GM21423 (cell line): Measurements from ENCODE around the gene GARNL3.

Experiments used
- ATAC-seq: cut with Tn5 transposase; IDR thresholded peaks from one replicate; pipeline ENCODE4 v1.9.1; 2021; ENCODE audit warnings: mild to moderate bottlenecking, moderate library complexity; ENCODE audit not compliant: unreplicated experiment

Gene GARNL3

GRCh38 chr9:127277770-127278169 lies 13.2 kb downstream of the GARNL3 start:
- no peak for ATAC-seq

- no peak for ATAC-seq
Observed at GRCh38 chr9:127278372-127278771, 13.8 kb downstream of the GARNL3 start.

DNA sequence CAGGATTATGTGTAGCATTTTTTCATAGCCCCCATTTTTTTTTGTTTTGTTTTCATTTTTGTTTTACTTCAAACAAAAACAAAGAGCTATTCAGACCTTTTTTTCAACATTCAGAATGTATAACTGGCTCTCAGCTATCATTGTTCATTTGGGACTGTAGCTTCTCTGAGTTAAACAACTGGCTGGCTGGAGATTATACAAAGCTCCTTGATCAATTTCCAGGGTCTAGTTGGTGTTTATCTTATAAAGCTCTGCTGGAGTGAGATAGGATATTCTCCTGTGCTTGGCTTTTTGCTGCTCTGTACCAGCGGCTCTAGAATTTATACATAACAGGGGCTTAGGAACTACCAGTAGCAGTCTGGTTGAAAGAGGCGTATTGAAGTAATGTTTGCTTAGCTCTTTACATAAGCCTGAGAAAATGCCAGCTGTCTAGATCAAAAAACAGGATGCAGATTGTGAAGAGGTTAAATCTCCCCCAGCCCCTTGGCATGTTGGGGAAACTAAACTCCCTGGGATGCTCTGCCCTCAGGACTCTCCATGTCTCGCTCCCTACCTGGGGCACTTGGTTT lies 15.2 kb downstream of the GARNL3 start:
- ATAC-seq = no peak

DNA sequence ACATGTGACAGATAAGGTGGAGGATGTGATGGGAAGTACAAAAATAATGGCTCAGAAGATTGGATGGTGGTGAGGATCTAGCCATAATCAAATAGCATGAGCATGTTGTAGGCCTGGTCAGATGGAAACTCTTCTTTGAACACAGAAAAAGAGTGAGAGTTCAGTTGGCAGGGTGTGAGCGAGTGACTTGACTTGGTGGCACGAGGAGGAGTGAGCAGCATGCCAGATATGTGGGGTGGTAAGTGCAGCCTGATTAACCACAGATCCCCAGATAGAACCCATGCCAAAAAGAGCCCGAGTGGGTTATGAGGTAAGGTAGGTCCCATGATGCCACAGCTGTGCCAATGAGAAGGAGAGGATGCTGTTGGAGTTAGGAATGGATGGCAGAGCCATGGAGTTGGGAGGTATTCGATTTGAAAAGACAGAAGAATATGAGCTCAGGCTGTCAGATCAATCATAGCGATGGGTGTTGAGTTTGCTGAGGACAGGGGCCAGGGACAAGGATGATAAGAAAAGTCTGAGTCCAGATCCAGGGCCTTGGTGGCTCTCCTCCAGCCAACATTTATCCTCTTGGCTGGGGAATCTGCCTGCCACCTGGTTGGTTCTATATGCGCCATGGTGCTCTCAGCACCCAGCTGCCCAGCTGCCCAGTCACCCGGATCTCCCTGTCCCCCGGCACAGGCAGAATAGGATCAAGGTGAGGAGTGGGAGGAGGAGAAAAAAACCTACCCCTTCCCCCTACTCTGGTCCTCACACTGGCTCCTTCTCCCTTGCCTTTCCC lies 16.5 kb downstream of the GARNL3 start:
- ATAC-seq = no peak

DNA sequence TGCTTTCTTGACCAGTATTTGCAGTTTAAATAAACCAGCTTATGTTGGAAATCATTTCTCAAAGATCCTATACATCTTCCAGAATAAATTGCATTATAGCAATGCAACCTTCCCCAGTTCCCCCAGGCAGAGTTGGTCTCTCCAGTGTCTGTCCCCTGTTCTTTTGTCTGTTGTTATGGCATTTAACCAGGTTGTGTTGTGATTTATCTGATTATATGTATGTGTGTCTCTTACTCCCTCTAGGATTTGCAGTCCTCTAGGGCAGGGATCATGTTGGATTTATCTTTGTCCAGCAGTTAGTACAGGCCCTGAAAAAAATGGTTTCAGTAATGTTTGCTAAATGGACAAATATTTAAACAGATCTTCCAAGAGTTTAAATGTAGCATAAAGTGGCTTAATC lies 17.3 kb downstream of the GARNL3 start:
- no peak for ATAC-seq

GRCh38 chr9:127282611-127283010 lies 18.0 kb downstream of the GARNL3 start:
- ATAC-seq = no peak

DNA sequence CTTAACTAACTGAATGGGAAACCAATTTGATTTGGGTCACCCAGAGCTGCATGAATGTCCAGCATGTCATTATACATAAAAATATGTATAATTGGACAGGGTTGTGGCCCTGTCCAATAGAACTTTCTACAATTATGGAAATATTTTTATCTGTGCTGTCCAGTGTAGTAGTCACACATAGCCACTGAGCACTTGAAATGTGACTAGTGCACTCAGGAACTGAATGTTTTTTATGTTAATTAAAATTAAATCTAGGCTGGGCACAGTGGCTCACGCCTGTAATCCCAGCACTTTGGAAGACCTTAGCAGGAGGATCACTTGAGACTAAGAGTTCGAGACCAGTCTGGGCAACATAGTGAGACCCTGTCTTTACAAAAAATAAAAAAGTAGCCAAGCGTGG lies 18.6 kb downstream of the GARNL3 start:
- ATAC-seq = no peak

DNA sequence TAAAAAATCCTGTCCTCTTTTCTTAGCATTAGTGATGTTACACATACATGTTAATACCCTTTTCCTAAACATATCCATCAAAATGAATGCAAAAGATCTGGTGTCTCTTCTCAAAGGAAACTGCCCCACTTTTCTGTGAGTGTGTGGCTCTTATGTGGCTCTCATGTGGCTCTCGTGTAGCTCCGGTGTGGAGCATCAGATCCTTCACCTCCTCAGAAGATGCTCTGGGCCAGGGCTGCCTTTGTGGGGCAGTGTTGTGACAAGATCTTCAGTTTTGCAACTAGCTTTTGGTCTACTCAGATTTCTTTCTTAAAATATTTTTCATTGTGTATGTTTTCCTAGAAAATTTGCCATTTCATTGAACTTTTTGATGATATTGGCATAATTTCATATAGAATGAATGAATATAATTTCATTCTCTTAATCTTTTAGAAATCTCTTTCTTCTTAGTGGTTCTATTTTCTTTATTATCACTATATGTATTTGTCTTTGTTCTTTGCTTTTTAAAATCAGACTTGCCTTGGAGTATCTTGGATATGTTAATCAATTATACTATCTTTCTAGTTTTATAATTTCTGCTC lies 19.4 kb downstream of the GARNL3 start:
- no peak for ATAC-seq

DNA sequence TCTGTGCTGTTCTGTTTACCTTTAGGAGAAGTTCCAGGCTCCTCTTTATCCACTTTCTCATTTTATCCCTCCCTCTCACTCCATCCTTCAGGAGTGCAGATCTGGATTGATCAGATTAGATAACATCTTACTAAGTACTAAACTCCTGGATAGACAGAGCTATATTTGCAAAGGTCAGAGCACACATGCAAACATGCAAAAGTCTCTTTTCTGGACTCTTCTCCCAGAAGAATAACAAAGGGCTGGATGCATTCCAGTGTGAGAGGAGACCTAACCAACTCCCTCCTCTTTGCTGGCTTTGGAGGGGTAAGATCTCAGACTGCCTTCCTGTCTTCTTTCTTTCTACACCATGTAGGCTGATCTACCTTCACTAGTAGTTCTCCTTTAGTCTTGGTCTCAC lies 21.4 kb downstream of the GARNL3 start:
- no peak for ATAC-seq

DNA sequence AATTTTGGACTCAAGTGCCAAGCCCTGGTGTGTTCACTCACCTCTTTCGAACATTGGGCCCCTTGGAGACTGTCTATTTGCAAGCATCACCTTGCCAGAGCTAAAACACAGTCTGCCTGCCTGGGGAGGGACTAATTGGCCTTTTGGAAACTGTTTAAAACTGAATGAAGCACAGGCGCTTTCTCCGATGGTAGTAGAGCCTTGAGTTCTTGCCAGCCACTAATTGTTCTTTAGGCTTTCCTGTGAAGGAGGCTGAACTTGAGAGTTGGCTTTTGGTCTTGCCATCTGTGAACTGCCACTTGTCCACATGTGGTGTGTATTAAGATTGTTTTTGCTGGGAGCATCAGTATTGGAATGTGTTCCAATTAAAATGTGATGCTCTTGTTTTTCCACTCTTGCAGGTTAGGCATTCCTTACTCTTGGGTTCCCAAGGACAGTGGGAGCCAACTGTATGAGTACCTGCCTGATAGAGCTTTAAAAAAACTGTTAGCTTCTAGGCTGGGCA lies 26.0 kb downstream of the GARNL3 start:
- ATAC-seq = no peak

DNA sequence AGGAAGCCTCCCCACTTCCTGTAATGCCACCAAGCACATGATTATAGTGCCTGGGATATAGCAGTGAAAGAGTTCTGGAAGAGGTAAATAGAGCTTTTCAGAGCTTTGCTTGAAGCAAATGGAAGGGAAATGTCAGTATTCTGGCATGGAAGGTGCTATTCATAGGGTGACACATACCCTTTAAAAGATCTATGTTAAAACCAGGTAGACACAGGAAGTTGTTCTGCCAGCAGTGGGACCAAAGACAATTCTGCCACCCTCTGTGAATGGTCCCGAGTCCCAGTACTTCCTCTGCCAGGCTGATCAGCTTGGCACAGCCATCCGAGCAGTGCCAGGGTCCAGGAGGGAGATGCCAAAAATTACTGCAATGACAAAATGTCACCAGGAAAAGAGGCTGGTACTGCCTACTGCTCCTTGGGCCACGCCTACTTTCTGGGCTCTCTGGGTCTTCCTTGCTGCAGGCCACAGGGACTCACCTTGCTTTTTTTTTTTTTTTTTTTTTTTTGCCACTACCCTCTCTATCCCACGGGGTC lies 26.7 kb downstream of the GARNL3 start:
- ATAC-seq = no peak

DNA sequence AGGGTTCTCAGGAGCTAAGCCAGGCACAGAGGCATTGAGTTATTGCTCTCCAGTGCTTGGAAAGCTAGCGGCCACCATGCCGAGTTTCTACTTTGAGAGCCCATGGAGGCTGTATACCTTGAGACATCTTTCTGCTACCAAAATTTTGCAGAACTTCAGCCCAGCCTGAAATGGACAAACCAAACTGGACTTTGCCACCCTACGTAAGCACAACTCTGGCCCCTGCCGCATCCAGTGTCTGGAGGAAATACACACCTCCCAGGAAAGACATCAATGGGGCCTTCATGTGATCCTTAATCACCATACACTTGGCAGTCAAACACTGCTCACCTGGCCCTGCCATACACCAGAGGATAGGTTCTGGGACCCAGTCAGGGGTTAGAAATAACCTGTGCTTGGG lies 27.8 kb downstream of the GARNL3 start:
- no peak for ATAC-seq

DNA sequence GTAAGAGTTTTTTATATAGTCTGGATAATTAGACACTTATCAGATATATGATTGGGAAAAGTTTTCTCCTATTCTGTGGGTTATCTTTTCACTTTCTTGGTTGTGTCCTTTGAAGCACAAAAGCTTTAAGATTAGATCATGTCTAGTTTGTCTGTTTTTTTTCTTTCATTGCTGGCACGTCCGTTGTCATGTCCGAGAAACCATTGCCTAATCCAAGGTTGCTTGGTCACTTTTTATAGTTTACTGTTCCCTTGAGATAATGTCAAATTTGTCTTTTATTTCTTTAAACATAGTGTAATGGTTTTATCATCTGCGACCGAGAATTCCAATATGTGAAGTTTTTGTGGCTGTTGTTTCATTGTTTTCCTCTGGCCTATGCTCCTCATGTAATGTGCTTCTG lies 28.8 kb downstream of the GARNL3 start:
- no peak for ATAC-seq

GRCh38 chr9:127293767-127294166 lies 29.2 kb downstream of the GARNL3 start:
- ATAC-seq = no peak

DNA sequence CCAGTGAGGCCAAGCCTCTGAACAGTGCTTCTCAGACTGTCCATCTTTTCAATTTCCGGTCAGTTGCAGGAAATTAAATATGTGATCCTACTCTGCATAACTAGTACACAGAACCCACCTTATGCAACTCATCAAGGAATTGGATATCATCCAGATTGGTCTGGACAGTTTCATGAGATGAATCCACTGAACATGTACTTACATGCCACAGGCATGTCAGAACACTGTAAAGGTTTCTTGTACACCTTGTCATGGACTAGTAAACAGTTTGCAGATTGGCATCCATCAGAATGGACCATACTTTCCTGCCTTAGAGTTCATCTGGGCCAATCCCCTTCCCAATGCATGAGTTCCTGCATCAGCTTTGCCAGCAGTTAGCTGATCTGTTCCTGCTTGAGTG lies 30.4 kb downstream of the GARNL3 start:
- no peak for ATAC-seq

DNA sequence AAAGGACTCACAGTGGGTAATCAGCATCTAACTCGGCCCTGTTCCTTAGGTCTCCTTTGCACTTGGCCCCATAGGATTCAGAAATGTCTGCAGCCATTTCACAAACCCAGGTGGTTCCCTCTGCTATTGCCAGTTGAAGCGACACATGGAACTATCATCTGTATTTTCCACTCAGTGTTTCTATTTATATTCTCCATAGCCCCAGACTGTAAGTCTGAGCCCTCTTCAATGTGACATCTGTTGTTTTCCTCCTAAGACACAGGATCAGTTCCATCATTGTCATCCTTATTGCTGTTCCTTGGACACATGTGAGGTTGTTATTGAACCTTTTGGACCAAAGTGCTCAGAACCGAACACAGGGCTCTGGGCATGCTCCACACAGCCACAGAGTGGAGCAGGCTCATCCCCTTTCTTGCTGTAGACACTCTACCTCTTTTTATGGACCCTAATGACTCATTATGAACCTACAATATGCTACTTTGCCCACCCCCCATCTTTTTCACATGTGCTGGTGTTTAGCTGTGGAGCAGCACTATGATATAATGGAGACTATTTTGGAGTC lies 36.4 kb downstream of the GARNL3 start:
- no peak for ATAC-seq

DNA sequence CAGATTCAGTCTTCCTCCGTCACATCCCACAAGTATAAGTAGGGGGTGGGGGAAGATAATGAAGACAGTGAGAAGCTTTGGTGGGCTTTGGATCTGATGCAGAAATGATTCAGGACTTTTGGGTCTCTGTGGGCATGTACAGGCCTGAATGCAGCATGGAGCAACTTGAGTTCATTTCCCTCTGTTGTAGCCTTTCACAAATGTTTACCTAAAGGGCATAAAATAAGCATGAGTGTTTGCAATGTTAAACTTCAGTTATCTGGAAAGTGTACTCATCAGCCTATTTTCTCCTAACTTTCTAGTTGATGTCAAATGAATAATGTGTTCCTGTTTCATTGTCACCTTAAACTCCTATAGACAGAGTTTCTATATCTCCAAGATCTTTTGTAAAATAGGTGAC lies 39.3 kb downstream of the GARNL3 start:
- ATAC-seq = no peak

- ATAC-seq = no peak
Observed at GRCh38 chr9:127305206-127305837, 40.7 kb downstream of the GARNL3 start.

- ATAC-seq = no peak
Observed at GRCh38 chr9:127305838-127306226, 41.3 kb downstream of the GARNL3 start.

DNA sequence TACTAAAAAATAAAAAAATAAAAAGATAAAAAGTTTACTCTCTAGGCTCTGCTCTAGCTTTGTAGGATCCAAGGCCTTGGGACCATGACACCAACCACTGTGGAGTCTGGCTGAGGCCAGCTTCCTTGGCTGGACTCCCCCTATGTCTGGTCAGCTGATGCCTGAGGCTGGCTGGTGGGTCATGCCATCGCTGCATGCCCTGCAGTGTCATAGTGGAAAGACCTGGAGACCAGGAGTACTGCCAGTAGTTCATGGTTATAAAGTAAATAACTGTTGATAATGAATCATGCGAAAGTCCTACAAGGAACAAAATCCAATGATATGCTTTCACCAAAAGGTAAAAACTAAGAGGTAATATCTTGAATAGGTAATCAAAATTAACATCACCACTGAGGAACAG lies 43.2 kb downstream of the GARNL3 start:
- ATAC-seq = no peak
